HG02973 (cell line): ENCODE results near the gene IQGAP2.

Experiments
- ATAC-seq: cut with Tn5 transposase; IDR thresholded peaks from one replicate; pipeline ENCODE4 v1.9.1; 2021; ENCODE audit warnings: moderate library complexity; ENCODE audit not compliant: unreplicated experiment

The IQGAP2 gene

DNA sequence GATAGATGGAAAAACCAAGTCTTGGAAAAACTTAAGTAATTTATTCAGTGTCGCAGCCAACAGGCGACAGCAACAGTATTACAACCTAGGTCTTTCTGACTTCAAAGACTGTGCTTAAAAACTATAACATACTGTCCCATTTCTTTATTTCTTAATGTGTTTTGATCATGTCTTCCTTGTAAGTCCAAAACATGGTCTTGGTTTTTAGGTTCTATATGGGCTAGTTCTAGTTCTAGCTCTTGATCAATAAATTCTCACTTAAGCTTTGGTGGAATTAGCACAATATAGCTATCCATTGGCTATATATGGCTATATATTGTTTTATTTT lies 69.9 kb downstream of the IQGAP2 start:
- ATAC-seq, result no peak

GRCh38 chr5:76473661-76474060 lies 70.6 kb downstream of the IQGAP2 start:
- no peak for ATAC-seq

- ATAC-seq, result no peak
Observed at GRCh38 chr5:76474377-76474776, 71.3 kb downstream of the IQGAP2 start.

DNA sequence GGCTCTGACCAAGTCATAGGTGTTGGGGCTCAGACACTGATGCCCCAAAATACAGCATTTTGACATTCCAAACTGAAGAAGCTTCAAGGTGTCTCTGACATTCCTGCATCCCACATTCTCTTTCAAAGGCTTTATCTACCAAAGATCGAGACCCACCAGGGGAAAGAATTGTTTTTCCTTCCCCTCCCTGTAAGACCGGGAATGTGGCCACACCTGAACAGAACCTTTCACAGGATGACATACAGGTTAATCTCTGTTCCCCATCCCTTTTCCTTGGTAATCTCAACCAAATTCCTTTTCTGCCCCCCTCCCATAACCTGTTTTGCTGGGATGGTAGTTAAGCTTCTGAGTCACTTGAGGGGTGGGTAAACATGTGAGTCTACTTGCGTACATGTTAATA lies 72.3 kb downstream of the IQGAP2 start:
- no peak for ATAC-seq

GRCh38 chr5:76475936-76476335 lies 72.9 kb downstream of the IQGAP2 start:
- ATAC-seq, result no peak

GRCh38 chr5:76476474-76477038 lies 73.5 kb downstream of the IQGAP2 start:
- ATAC-seq, result no peak

- ATAC-seq, result no peak
Observed at GRCh38 chr5:76477061-76477460, 74.0 kb downstream of the IQGAP2 start.

DNA sequence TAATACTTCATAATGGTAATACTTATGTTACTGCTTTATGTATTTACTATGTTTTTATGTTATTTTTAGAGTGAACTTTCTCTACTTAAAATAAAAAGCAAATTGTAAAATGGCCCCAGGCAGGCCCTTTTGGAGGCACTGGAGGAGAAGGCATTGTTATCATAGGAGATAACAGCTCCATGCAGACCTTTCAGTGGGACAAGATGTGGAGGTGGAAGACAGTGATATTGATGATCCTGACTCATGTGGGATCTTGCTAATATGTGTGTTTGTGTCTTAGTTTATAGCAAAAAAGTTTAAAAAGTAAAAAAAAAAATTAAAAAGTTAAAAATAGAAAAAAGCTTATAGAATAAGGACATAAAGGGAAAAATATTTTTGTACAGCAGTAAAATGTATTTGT lies 74.5 kb downstream of the IQGAP2 start:
- ATAC-seq, result no peak

DNA sequence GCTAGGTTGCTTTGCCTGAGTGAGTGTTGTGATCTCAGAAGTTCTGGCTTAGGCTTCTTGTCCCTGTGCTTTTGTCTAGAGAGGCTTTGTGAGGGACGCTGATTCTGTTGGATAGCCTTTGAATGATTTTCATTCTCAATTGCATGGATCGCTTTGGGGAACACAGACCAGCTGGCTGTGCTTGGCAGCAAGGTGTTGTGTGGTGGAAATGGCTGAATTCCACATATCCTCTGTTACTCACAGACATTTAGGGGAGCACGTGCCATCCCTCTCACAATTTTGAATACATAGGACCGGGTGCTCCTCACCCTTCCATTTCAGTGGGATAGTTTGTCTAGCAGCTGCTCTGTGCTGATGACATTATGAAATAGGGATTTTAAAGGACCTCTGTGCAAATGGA lies 76.2 kb downstream of the IQGAP2 start:
- no peak for ATAC-seq

DNA sequence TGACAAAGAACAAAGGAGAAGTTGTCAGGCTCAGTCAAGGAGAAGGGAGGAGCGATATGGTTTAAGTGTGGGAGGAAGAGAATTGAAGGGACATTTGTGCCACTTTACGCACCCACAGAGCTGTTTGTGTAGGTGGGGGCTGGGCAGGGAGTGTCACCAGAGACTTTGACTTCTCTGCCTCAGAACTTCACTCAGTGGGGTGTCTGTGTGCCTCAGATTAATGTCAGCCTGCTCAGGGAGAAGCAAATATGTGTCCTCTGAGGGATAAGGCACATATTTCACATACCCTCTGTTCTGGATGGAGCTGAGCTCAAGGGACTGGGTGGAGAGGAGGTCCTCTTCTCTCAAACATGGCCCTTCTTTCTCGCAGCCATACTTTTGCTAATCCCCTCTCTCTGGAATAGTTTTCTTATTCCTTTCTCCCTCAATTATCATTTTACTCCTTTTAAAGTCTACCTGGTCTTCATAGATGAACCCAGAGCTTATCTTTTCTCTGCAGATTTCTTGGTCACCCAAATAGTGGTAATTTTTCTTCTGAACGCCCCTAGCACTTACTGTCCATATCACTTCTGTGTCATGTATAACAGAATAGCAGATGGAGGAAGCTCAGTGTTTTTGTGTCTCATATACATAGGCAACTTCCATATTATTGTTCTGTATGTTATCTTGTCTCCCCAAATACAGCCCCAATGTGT lies 77.0 kb downstream of the IQGAP2 start:
- ATAC-seq, result no peak

DNA sequence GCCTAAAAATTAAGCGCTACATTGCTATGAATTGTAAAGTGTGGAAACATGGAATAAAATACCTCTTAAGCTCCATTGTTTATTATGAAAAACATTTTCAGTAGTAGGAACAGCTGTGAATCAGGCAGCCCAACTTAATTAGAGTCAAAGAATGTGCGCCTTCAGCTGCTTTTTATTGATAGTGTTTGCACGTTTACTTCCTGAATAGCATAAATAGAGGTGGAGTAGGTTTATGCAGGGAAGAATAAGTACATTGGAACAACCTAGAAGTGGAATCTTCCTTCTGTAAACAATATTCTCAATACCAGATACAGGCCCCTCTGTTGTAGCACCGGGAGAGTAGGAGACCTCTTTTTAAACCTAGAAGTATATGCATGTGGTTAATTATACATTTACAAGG lies 79.9 kb downstream of the IQGAP2 start:
- ATAC-seq, result no peak

GRCh38 chr5:76483433-76483832 lies 80.3 kb downstream of the IQGAP2 start:
- ATAC-seq, result no peak

- ATAC-seq, result no peak
Observed at GRCh38 chr5:76483881-76484280, 80.8 kb downstream of the IQGAP2 start.

DNA sequence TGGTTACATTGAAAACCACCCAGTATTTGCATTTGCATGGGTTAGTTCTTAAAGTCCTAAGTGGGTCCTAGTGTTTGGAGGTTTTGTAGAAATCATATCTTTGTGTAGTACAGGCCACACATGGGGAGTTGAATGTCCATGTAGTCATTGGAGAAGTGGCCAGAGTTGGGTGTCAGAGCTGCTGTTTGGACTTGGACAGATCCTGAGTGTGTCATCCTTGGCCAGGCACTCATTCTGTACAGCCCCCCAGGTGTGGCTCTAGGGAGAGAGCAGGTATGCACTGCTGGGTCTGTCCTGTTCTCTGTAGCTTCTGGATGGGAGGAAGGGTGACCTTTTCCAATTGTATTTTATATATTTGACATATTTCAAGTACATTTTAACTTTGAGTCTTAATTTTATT lies 82.4 kb downstream of the IQGAP2 start:
- no peak for ATAC-seq

- ATAC-seq, result no peak
Observed at GRCh38 chr5:76487386-76487785, 84.3 kb downstream of the IQGAP2 start.

GRCh38 chr5:76487821-76488220 lies 84.7 kb downstream of the IQGAP2 start:
- ATAC-seq, result no peak

DNA sequence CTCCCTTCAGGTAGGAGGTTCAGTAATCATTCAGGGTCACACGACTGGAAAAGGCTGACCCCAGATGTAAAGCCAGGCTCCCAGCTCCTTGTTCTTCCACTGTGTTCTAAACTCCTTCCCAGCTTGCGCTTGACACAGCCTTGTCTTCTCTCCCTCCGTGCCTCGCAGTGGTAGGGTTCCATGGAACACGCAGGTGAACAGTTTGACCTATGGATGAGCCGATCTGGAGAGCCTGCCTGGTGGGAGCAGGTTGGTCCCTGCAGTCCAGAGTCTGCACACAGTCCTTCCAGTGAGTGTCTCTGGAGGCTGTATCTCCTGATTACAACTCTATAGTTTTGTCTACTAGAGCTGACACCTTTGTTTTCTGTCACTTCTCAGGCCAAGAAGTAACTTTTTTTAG lies 85.9 kb downstream of the IQGAP2 start:
- no peak for ATAC-seq

GRCh38 chr5:76489877-76490688 lies 87.0 kb downstream of the IQGAP2 start:
- ATAC-seq, result no peak

GRCh38 chr5:76490960-76491359 lies 87.9 kb downstream of the IQGAP2 start:
- ATAC-seq, result no peak

DNA sequence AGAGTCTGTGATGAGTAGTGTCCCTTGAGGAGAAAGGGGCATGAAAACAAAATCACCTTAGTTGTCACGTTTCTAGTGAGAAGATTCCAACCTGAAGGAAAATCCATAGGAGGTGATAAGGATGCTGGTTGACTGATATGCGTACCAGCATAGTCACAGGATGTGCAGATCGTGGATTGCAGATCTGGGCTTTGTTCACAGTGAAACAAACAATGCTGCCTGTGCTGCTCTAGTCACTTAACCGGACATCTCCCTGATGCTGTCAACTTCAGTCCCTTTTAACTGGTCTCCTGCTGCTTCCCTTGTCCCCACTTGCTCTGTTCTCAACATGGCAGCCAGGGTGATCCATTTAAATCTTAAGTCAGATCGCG lies 89.7 kb downstream of the IQGAP2 start:
- ATAC-seq, result no peak

GRCh38 chr5:76493190-76493837 lies 90.2 kb downstream of the IQGAP2 start:
- no peak for ATAC-seq

- no peak for ATAC-seq
Observed at GRCh38 chr5:76494201-76494600, 91.1 kb downstream of the IQGAP2 start.
